ENCODE results near the gene IL31RA.

- TF ChIP-seq CTCF (IDR thresholded peaks at IDR 0.05) (no peak), POLR2A (IDR thresholded peaks at IDR 0.05) (no peak)
Observed at GRCh38 chr5:55885359-55885758, 34.2 kb downstream of the IL31RA start.

Measured in uterus (tissue), 2 donors.